K562 (cell line): Measurements from ENCODE around the gene IL36RN. TPM values are rescaled to one million over a fixed set of nuclear protein-coding genes. Genes with fewer than 3 reads are reported as not detected.
A peak's percentile ranks its signal among the peaks of the same experiment; 100 is the strongest.

Experiments
- ATAC-seq: fragments of 200-7000 bp; cut with Tn5 transposase; 3 replicates; pipeline ENCODE4 v1.9.1; 2020; ENCODE audit warnings: moderate library complexity
- BruUV-seq: library from RNA; stranded (reverse); fragments of 400-500 nt; replicated peaks from 2 replicates; lab custom pipeline; 2021; lab: Mats Ljungman, UMichigan
- CTCF ChIA-PET: fragments of 300-600 bp; formaldehyde crosslinking; extraction: SDS; loops from one replicate; lab custom pipeline; 2021; ENCODE audit warnings: low intra/inter-chr PET ratio; lab: Yijun Ruan, JAX
- POLR2A ChIA-PET: fragments of 300-600, 350-650 bp; sonication (Branson Sonifier 250); formaldehyde crosslinking; extraction: SDS; loops from one replicate; lab custom pipeline; 2021; ENCODE audit warnings: antibody characterized with exemption, inconsistent platforms; lab: Yijun Ruan, JAX
- DNase-seq, 4 experiments: peaks; one replicate each; pipeline versions ENCODE4 v3.0.0 to v3.0.0-alpha.2; 2011 to 2018; ENCODE audit warnings: low spot score in 3 of 4, mixed read lengths in 3 of 4; ENCODE audit errors: extremely low read depth in 1 of 4
- FAIRE-seq: peaks from 2 replicates; lab custom pipeline; 2011; peaks lifted over from hg19 to GRCh38; lab: Jason Lieb, UNC
- H2AFZ ChIP-seq: 2 replicates; pipeline ENCODE4 v1.6.0; 2011; ENCODE audit warnings: low read depth, low read length, control low read depth, inconsistent platforms
- H3K27ac ChIP-seq: fragments of 200-600 bp; 3 replicates; pipeline ENCODE4 v1.8.0; 2011; ENCODE audit warnings: low read depth, mild to moderate bottlenecking, control low read depth, inconsistent platforms, low read length, moderate library complexity, mixed read lengths; ENCODE audit errors: extremely low read depth
- H3K27me3 ChIP-seq, 2 experiments: fragments of 300-600 bp in 1 of 2; 2 replicates in 1 of 2; 3 replicates in 1 of 2; pipeline versions ENCODE4 v1.6.0 to v1.8.0; 2011; ENCODE audit warnings: inconsistent platforms in 2 of 2, low read length in 2 of 2, mild to moderate bottlenecking in 1 of 2, mixed read lengths in 1 of 2, moderate library complexity in 1 of 2; ENCODE audit not compliant: control insufficient read depth in 2 of 2, insufficient read depth in 2 of 2
- H3K36me3 ChIP-seq: fragments of 300-600 bp; 3 replicates; pipeline ENCODE4 v1.8.0; 2011; ENCODE audit warnings: mild to moderate bottlenecking, low read length, inconsistent platforms; ENCODE audit not compliant: control insufficient read depth, insufficient read depth
- H3K4me1 ChIP-seq, 2 experiments: fragments of 200-600 bp in 1 of 2; replicated peaks in 1 of 2; 2 replicates in 1 of 2; 3 replicates in 1 of 2; pipeline versions ENCODE4 v1.5.1 to v1.8.0; 2011; ENCODE audit warnings: inconsistent platforms in 2 of 2, low read length in 2 of 2, mild to moderate bottlenecking in 1 of 2, mixed read lengths in 1 of 2, moderate library complexity in 1 of 2; ENCODE audit not compliant: control insufficient read depth in 2 of 2, insufficient read depth in 2 of 2
- H3K4me2 ChIP-seq: 2 replicates; pipeline ENCODE4 v1.6.1; 2011; ENCODE audit warnings: low read length, control low read depth, inconsistent platforms, mixed read lengths; ENCODE audit not compliant: insufficient read depth
- H3K4me3 ChIP-seq: fragments of 200-600 bp; sonication (generic), shearing (Covaris generic); 2 replicates; pipeline ENCODE4 v1.5.1; 2016; ENCODE audit warnings: control low read depth, inconsistent platforms
- H3K79me2 ChIP-seq: fragments of 200-600 bp; 3 replicates; pipeline ENCODE4 v1.8.0; 2011; ENCODE audit warnings: low read length, inconsistent platforms; ENCODE audit not compliant: control insufficient read depth, insufficient read depth
- H3K9ac ChIP-seq, 2 experiments: 2 replicates each; pipeline versions ENCODE4 v1.6.0 to v1.6.1; 2011; ENCODE audit warnings: low read depth in 2 of 2, low read length in 2 of 2, control low read depth in 1 of 2, inconsistent platforms in 1 of 2, mild to moderate bottlenecking in 1 of 2, mixed read lengths in 1 of 2; ENCODE audit not compliant: insufficient read depth in 1 of 2
- H3K9me1 ChIP-seq: one replicate; pipeline ENCODE4 v1.6.0; 2011; ENCODE audit warnings: inconsistent platforms, mild to moderate bottlenecking, low read length, moderate library complexity; ENCODE audit not compliant: control insufficient read depth, insufficient read depth
- H3K9me3 ChIP-seq: replicated peaks from 2 replicates; pipeline ENCODE4 v1.5.1; 2011; ENCODE audit warnings: low read depth, low read length, inconsistent platforms; ENCODE audit not compliant: control insufficient read depth, insufficient read depth
- H4K20me1 ChIP-seq: replicated peaks from 2 replicates; pipeline ENCODE4 v1.6.1; 2011; ENCODE audit warnings: low read length, inconsistent platforms, mixed read lengths; ENCODE audit not compliant: control insufficient read depth, insufficient read depth
- CTCF ChIP-seq, 3 experiments: IDR thresholded peaks in 2 of 3; conservative IDR thresholded peaks in 1 of 3; 2 replicates each; pipeline ENCODE4 v1.5.1; 2011 to 2012; ENCODE audit warnings: low read length in 3 of 3, mild to moderate bottlenecking in 3 of 3, control low read depth in 2 of 3, improper control_type of control experiment in 1 of 3, inconsistent platforms in 1 of 3, low read depth in 1 of 3, mixed read lengths in 1 of 3, moderate library complexity in 1 of 3; ENCODE audit not compliant: insufficient read depth in 2 of 3
- ELK1 ChIP-seq: sonication (generic); formaldehyde crosslinking; IDR thresholded peaks from 2 replicates; pipeline ENCODE4 v1.8.1; 2022; ENCODE audit warnings: missing genetic modification reagents
- ETS2 ChIP-seq: IDR thresholded peaks from 2 replicates; pipeline ENCODE4 v1.6.1; 2016; ENCODE audit warnings: borderline replicate concordance, missing genetic modification characterization, mild to moderate bottlenecking, moderate library complexity, missing compliant biosample characterization; ENCODE audit not compliant: poor library complexity, severe bottlenecking
- HNRNPLL ChIP-seq: fragments of 200-400 bp; formaldehyde crosslinking; IDR thresholded peaks from 2 replicates; pipeline ENCODE4 v1.6.1; 2017; ENCODE audit warnings: low read length, low read depth, mild to moderate bottlenecking; ENCODE audit not compliant: poor library complexity, severe bottlenecking
- NCOA4 ChIP-seq: fragments of 450-650 bp; IDR thresholded peaks from 2 replicates; pipeline ENCODE4 v1.6.1; 2018; ENCODE audit warnings: mild to moderate bottlenecking; ENCODE audit not compliant: partially characterized antibody
- OTX1 ChIP-seq: fragments of 450-650 bp; formaldehyde crosslinking; IDR thresholded peaks from 2 replicates; pipeline ENCODE4 v1.4.0; 2022; ENCODE audit warnings: mild to moderate bottlenecking
- RBM15 ChIP-seq: fragments of 200-400 bp; formaldehyde crosslinking; IDR thresholded peaks from 2 replicates; pipeline ENCODE4 v1.6.1; 2018; ENCODE audit warnings: mild to moderate bottlenecking, low read length, moderate library complexity; ENCODE audit not compliant: insufficient read depth
- SAFB2 ChIP-seq: fragments of 200-400 bp; formaldehyde crosslinking; IDR thresholded peaks from 2 replicates; pipeline ENCODE4 v1.6.1; 2018; ENCODE audit warnings: borderline replicate concordance, low read length, low read depth, moderate library complexity; ENCODE audit not compliant: severe bottlenecking
- THRAP3 ChIP-seq: fragments of 450-650 bp; IDR thresholded peaks from 2 replicates; pipeline ENCODE4 v1.6.1; 2016; ENCODE audit warnings: mild to moderate bottlenecking, inconsistent platforms, borderline replicate concordance
- ZNF561 ChIP-seq: fragments of 450-650 bp; formaldehyde crosslinking; conservative IDR thresholded peaks from 2 replicates; pipeline ENCODE4 v1.4.0; 2020; ENCODE audit warnings: mild to moderate bottlenecking, moderate library complexity
- WGBS: fragments of 100-300 bp; shearing (Covaris generic); methylation state at CpG from one replicate; pipeline ENCODE4 v1.1.6; 2016; ENCODE audit warnings: low coverage, mixed read lengths; ENCODE audit not compliant: insufficient coverage; ENCODE audit errors: missing lambda C conversion rate; 5-methylcytosine and 5-hydroxymethylcytosine counted together
- in situ Hi-C: fragments of 300-500 bp; cut with MboI; formaldehyde crosslinking; loops from 4 replicates; pipeline ENCODE4 v1.15.0; 2018; ENCODE audit warnings: inconsistent platforms, mixed read lengths
- intact Hi-C: fragments of 100-400 bp; cut with micrococcal nuclease; formaldehyde crosslinking; loops from 2 replicates; pipeline ENCODE4 v1.14.2; 2022
- polyA plus RNA-seq, 8 experiments: library from polyadenylated mRNA; depleted of rRNA in 4 of 8; stranded (reverse) in 5 of 8; unstranded in 3 of 8; fragments of >200 nt; fragmentation: Nextera tagmentation in 2 of 8; fragmentation: Illumina TruSeq in 1 of 8; extraction: Ambion mirVana in 2 of 8; extraction: Trizol in 1 of 8; gene quantifications; 2 replicates each; pipeline versions ENCODE4 v1.2.1 to v1.2.3, GENCODE V29; 2011 to 2014; ENCODE audit warnings: inconsistent platforms in 1 of 8, missing spikeins in 1 of 8
- total RNA-seq, 7 experiments: library from RNA; depleted of rRNA in 6 of 7; stranded (reverse); fragments of >200 nt in 6 of 7; fragmentation: Illumina TruSeq in 2 of 7; extraction: Trizol in 2 of 7; gene quantifications; 2 replicates each; pipeline versions ENCODE4 v1.2.1 to v1.2.3, GENCODE V29; 2011 to 2021; ENCODE audit warnings: low replicate concordance in 1 of 7

IL36RN gene
- total and polyA plus RNA-seq, 9 of the 15 experiments (the other 6 are each of a cell fraction or from before 2014, with no cell fraction given), result not detected

GRCh38 chr2:113041871-113042270, 17.1 kb upstream of the IL36RN start:
- Histone ChIP-seq H2AFZ (no peak overlapping the region), H3K4me2 (no peak overlapping the region), H3K4me3 (no peak overlapping the region), H3K79me2 (no peaks in the 10 kb centered on the region), H3K9me1 (no peaks in the 10 kb centered on the region), H3K27ac (no peak overlapping the region), H4K20me1 (no peaks in the 10 kb centered on the region), H3K36me3 (no peaks in the 10 kb centered on the region), H3K27me3 (no peaks in the 10 kb centered on the region), H3K9ac (no peak overlapping the region), H3K4me1 (no peaks in the 10 kb centered on the region), H3K9me3 (no peaks in the 10 kb centered on the region)
- 14% methylated on average over 5 of the region's 5 CpGs for WGBS
- DNase-seq (peak in 2 of 4 experiments; percentile 12 to 33), FAIRE-seq (no peak), ATAC-seq (peak; percentile 81)
- in situ Hi-C loops (no loop called here), intact Hi-C loops (no loop called here)
- no TSS peak for BruUV-seq
- CTCF ChIA-PET, result no interaction called here
- TF ChIP-seq OTX1 (CRISPR knock-in tag) (no peak), CTCF (IDR thresholded peaks at IDR 0.05 in 2 of 3, conservative IDR thresholded peaks at IDR 0.05 in 1 of 3; ENCODE audit: insufficient read depth in 2 of 3, low read depth in 1 of 3, low read length in 3 of 3) (peak; percentile 41 to 52 (median 43); a peak in 5 of 6 replicates)
- POLR2A ChIA-PET, result interaction anchor here (0.9 kb wide), 1 partner anchor 11 kb away, joined by 4 read pairs; no protein-coding TSS in a partner anchor

- Histone ChIP-seq H3K4me3 (no peak overlapping the region), H2AFZ (no peak overlapping the region), H3K9me3 (no peaks in the 10 kb centered on the region), H3K36me3 (no peaks in the 10 kb centered on the region), H3K9me1 (no peaks in the 10 kb centered on the region), H3K79me2 (no peaks in the 10 kb centered on the region)
- FAIRE-seq, result no peak
- TF ChIP-seq NCOA4 (no peak), ELK1 (CRISPR knock-in tag) (no peak), ZNF561 (CRISPR knock-in tag) (no peak), SAFB2 (no peak), THRAP3 (no peak), RBM15 (no peak), ETS2 (tag) (no peak), HNRNPLL (no peak)
- TF ChIP-seq, all 486 proteins: peak for 0
- H3K4me1 ChIP-seq, result peaks cover 0 to 7% of the 10 kb centered on the region in 2 experiments; a peak in 1 of 5 replicates
- H3K4me2 ChIP-seq, result no peak overlapping the region
- ChIA-PET CTCF (no interaction called here), POLR2A (interaction anchor here (0.8 to 1.4 kb wide), 2 partner anchors 13 to 47 kb away, joined by 3 to 4 read pairs; partner anchors contain the start of gene IL36RN)
- DNase-seq (no peak), ATAC-seq (no peak)
- peaks cover 0 to 9% of the 10 kb centered on the region in 2 experiments; a peak in 1 of 5 replicates for H3K27me3 ChIP-seq
- no peak overlapping the region for H3K27ac ChIP-seq
- no peaks in the 10 kb centered on the region for H4K20me1 ChIP-seq
- no TSS peak for BruUV-seq
- no peak overlapping the region for H3K9ac ChIP-seq
- intact Hi-C loops (no loop called here), in situ Hi-C loops (no loop called here)
- WGBS, result 56% methylated on average over 5 of the region's 5 CpGs
Observed at GRCh38 chr2:113046465-113046864, 12.5 kb upstream of the IL36RN start.
